CD4-positive, alpha-beta T cell treated with Interleukin-12 subunit alpha and Interleukin-12 subunit beta, for 1 hour (primary cell): ENCODE data around the gene STOML3.
A peak's percentile ranks its signal among the peaks of the same experiment; 100 is the strongest.
"Not testable (repeated sequence)": the region's sequence is repeated elsewhere in the genome, so short reads cannot be mapped to it uniquely, and the experiment has no call there.

Source experiments
- DNase-seq: peaks from one replicate; pipeline ENCODE4 v3.0.0-alpha.2; 2020

STOML3 gene, protein sequence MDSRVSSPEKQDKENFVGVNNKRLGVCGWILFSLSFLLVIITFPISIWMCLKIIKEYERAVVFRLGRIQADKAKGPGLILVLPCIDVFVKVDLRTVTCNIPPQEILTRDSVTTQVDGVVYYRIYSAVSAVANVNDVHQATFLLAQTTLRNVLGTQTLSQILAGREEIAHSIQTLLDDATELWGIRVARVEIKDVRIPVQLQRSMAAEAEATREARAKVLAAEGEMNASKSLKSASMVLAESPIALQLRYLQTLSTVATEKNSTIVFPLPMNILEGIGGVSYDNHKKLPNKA

DNA sequence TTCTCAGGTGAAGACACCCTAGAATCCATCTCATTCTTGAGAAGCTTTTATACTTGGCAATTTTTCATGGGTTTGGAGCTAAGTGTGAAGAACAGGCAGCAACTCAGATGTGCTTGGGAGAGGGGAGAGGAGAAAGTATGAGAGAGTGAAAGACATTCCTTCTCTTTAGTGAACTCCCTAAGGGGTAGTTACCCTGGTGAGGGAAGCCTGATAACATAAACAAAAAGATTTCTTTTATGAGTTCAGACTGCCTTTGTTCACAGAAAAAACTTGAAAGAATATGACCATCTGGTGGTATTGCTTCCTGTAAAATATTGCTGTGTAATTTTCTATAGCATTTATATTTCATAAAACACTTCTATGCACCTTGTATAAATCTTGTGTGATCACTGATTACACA lies at the start of gene STOML3:
Gene STOML3, minus strand, starts transcription at position 139 of the 400 bp plus-strand sequence. Its CDS starts 110 bp downstream, at position 29.
- no peak for DNase-seq

DNA sequence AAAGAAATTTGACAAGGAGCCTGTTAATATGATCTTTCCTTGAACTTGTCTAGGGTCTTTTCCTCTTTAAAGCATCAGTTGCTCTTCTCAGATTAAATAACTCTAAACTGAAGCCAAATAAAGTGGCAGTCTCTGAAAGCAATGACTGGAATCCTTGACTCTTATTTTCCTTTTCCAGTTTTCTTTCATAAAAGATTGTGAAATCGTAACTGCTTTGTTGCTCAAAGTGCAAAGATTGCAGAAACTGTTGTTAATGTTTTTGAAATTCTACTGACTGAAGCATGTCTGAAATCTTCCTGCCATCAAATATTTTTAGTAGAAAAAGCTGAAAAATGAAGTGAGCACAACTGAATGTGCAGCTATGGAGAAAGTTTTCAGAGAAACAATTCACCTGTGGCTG lies 49.6 kb upstream of the STOML3 start:
- no peak for DNase-seq

DNA sequence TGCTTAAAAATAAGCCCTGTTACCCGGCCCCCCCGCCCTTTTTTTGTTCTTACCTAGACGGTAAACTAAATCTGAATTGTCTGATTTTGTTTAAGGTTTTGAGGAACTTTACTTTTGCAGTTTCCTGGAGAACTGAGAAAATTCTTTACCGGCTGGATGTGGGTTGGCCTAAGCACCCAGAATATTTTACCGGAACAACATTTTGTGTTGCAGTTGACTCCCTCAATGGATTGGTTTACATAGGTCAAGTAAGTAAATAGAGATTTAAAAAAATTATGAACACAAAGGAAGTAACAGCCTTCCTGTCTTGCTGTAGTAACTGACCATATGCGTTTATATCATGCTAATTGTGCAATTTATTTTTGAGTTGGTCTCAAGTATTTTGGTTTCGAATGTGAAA lies 48.4 kb upstream of the STOML3 start:
- no peak for DNase-seq

- peak; percentile 59 for DNase-seq
These were observed 48.0 kb upstream of the STOML3 start for GRCh38 chr13:39038569-39039030.

DNA sequence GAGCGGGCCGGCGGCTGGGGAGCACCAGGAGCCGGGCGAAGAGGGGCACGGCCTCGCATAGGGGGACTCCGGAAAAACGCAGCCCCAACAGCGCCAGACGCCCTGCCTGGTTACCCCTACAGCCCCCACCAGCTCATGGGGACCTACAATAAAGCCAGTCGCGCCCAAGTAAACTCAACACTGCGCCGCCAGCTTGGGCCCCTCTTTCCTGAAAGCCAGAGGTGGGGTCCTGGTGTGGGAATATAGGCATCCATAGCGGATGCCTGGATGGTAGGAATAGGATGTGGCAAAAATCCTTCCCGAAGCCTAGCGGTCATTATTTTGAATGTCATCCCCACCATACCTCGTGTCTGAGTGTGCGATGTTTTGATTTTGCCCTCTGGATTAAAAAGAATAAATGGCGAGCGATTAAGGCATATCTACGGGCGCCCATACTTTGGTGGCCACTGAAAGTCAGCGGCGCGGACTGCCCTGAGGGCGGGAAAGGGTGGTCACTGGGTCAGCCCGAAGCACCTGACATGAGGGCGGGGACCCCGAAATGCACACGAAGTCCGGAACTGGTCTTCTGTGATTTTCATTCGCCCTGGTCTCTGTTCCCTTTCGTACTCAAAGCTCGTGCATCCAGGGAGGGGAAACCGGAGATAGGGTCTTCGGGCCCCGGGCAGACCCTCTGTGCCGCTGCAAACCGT lies 47.4 kb upstream of the STOML3 start, which contains the start of the genes NHLRC3 and PROSER1:
Gene NHLRC3, plus strand, starts transcription at position 577 of the 689 bp plus-strand sequence. CDS start 184 bp downstream, outside the sequence.
Gene PROSER1, minus strand, starts transcription at position 210 of the 689 bp plus-strand sequence. CDS start 847 bp downstream, outside the sequence.
- peak; percentile 87 for DNase-seq

DNA sequence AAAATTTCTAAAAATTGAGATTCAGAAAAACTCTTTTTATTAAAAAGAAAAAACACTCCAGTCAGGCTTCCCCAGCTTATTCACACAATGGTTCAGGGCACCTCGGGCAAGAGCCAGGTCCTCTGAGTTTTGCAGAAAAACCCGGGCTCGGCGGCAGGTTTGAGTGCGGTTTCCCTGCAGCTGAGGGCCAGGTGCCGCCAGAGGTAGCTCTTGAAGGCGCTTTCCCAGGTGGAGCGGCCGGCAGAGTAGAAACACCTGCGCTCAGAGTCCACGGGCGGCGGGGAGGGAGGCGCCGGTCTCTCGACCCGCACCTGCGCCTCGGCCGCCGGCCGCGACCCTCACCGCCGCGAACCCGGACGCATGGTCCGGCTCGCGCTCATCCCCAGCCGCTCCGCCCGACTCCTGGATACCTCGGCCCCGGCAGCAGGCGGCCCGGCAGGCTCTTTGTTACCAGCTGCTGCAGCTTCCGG lies 46.8 kb upstream of the STOML3 start:
- no peak for DNase-seq

GRCh38 chr13:39036212-39036611 lies 45.6 kb upstream of the STOML3 start:
- peak; percentile 20 for DNase-seq

DNA sequence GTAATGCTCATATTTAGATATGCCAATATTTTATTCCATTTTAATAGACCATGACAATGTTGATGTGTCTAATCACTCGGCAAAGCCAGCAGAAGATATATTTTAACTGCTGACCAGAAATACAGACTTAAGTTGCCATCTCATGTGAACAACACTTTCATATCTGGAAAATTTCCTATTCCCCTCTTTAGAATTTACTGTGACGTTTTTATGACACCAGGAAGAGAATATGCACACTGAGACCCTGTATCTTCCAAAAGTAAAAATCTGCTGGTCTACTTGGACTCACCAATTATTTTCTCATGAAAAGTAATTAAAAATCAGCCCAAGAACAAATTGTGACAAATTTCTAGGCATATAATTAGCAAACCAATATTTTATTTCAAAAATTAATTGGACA lies 45.2 kb upstream of the STOML3 start:
- no peak for DNase-seq

GRCh38 chr13:39035204-39035603 lies 44.6 kb upstream of the STOML3 start:
- no peak for DNase-seq

- DNase-seq, result no peak
These were observed 43.5 kb upstream of the STOML3 start for GRCh38 chr13:39034085-39034484.

DNA sequence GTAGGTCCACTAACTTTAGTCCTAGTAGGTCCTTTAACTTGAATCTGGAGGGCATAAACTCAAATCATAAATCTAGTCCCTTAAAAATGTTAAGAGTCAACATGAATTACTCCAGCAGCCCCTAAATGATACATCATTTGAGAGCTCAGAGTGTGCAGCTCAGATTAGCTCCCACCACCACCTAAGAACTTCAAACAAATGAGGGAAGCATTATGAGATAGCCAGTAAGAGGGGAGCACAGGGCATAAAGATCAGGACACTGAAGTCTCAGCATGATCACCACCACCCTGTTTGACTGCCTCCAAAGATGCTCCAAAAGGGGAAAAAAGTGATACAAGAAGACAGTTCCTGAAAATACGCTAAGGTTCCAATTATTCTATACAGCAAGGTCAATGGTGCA lies 41.5 kb upstream of the STOML3 start:
- no peak for DNase-seq

GRCh38 chr13:39025433-39025839 lies 34.8 kb upstream of the STOML3 start:
- no peak for DNase-seq

GRCh38 chr13:39023761-39024160 lies 33.1 kb upstream of the STOML3 start:
- DNase-seq, result no peak

GRCh38 chr13:39023316-39023715 lies 32.7 kb upstream of the STOML3 start:
- DNase-seq, result no peak

DNA sequence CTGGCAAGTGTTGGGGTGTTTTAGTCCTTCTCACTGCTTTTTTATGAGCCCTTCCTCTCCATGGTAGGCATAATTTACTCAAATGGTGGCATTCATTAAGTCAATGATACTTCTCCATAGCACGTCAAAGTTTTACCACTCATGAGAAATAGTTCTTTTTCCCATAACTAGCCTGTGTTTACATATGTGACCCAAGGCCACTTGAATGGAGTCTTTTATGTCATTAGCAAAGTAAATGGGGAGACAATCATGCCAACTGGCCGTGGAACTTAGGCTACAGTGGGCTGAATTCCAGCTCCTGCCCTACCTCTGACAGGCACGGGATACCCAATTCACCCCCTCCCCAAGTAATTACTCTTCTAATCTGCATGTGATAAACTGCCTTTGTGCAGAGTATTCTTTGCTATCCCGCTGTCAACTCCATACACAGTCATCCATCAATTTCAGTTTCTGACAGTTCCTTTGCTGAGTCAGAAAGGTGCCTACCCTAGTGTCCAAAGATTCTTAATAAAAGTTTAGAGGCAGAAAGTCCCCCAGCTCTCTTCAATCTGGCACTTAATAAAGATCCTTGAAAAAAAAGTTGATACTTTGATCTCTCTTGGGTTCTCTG lies 30.3 kb upstream of the STOML3 start:
- no peak for DNase-seq

- peak; percentile 24 for DNase-seq
These were observed 26.2 kb upstream of the STOML3 start for GRCh38 chr13:39016787-39017186.

- DNase-seq, result no peak
These were observed 25.5 kb upstream of the STOML3 start for GRCh38 chr13:39016087-39016486.

DNA sequence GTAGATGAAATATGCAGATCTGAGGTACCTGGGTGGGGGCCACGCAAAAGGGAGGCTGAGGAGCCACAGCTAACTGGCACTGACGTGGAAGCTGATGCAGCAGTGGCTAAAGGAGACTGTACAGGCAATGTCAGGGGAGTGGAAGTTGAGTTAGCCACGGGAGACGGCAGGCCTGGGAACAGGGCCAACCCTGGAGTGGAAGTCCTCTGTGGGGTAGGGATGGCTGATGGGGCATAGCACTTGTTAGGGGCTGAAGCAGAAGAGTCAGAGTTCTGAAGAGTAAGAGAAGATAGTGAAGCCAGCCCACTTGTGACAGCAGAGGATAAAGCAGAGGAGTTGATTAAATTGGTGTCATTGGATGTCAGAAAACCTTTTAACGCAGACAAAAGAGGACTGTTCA lies 22.8 kb upstream of the STOML3 start:
- no peak for DNase-seq

DNA sequence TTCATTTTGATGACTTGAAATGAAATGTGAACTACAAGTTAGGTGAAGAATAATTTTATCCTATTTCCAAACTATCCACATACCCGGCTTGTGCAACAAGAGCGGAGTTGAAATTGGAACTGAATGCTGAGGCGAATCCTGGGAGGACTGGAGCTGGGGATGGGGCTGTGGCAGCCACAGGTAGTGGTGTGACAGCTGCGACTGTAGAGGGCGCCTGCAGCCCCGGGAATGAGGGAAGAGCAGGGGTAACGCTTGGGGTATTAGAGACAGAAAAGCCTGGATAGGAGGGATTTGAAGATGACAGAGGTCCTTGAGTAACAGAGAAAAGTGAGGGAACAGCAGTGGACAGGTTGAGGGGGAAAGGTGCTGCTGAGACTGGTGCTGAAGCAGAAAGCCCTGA lies 22.0 kb upstream of the STOML3 start:
- DNase-seq, result no peak

DNA sequence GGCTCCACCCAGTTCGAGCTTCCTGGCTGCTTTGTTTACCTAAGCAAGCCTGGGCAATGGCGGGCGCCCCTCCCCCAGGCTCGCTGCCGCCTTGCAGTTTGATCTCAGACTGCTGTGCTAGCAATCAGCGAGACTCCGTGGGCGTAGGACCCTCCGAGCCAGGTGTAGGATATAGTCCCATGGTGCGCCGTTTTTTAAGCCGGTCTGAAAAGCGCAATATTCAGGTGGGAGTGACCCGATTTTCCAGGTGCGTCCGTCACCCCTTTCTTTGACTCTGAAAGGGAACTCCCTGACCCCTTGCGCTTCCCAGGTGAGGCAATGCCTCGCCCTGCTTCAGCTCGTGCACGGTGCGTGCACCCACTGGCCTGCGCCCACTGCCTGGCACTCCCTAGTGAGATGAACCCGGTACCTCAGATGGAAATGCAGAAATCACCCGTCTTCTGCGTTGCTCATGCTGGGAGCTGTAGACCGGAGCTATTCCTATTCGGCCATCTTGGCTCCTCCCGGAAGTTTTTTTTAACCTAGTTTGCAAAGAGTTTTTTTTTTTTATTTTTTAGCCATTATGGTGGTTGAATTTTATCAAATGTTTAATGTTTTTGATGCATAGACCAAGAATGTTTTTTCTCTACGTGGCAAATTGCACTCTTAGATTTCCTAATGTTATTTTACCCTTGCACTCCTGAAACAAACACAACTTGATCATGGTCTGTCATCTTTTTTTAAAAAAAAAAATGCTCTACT lies 15.9 kb upstream of the STOML3 start:
- DNase-seq, result not testable (repeated sequence)

DNA sequence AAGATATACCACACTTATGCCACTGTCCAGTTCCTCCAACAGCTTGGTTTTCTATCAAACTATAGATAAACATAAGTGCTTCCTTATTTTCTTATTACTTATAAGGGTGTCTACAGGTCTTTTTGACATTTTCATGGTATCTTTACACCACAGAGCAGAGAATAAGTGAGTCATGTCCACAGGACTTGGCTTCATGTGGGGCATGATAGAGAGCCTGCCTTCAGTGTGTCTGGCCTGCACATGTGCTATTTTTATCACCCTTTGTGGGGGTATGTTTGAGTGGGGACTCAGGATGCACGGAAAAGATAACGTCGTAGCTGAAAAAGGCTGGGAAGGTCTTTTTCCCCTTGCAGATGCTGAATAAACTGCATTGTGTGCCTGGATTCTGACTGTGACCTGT lies 8.1 kb upstream of the STOML3 start:
- DNase-seq, result no peak

DNA sequence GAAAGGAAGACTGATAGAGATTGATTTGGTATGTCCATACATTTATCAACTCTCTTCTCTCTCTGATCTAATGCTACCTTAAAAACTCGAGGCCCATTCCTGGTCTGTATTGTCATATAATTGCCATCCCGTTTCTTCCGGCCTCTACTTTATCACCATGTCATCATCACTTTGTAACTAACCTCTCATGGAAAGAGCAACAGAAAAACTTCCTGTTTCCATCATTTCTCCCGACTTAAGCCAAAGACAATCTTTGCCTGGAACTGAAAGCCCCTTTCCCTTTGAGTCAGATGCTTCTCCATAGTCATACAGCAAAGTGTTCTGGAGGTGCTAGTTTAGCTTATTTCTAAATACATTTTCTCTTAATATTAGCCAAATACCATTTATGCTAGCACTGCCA lies 2.8 kb upstream of the STOML3 start:
- no peak for DNase-seq

DNA sequence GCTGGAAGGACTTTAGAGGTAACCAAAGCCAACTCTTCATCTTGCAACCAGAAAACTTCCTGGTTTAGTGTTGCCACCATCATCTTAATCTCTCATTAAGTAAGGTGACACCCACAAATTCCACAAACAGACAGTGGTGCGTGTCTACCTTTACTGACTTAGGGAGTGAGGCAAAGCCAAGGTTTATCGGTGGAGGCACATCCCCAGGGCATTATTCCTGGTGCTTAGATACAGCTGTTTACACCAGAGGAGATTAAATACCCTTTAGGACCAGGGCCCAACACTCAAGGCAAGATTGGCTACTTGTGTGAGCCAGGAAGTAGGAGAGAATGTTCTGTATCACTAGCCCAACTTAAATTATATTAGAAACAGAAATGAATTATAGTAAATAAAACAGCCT lies 9.5 kb downstream of the STOML3 start:
- DNase-seq, result no peak
